IMR-90 (cell line): Measurements from ENCODE around the gene UQCC5. TPM values are rescaled to one million over a fixed set of nuclear protein-coding genes. Genes with fewer than 3 reads are reported as not detected.

Experiments
- ATAC-seq: fragments of 200-7000 bp; cut with Tn5 transposase; 2 replicates; pipeline ENCODE4 v1.9.1; 2020; ENCODE audit warnings: low read depth, mild to moderate bottlenecking, moderate library complexity
- BruUV-seq: library from RNA; stranded (reverse); fragments of 400-500 nt; replicated peaks from 2 replicates; lab custom pipeline; 2021; lab: Mats Ljungman, UMichigan
- CTCF ChIA-PET: fragments of 300-600 bp; formaldehyde crosslinking; extraction: SDS; loops from one replicate; lab custom pipeline; 2021; ENCODE audit warnings: antibody characterized with exemption; lab: Yijun Ruan, JAX
- POLR2A ChIA-PET: fragments of 300-600 bp; sonication (Branson Sonifier 250); formaldehyde crosslinking; loops from one replicate; lab custom pipeline; 2022; ENCODE audit warnings: antibody characterized with exemption; ENCODE audit not compliant: unreplicated experiment; lab: Charles Lee
- DNase-seq: peaks from one replicate; pipeline ENCODE4 v3.0.0; 2013
- H2AFZ ChIP-seq: replicated peaks from 2 replicates; pipeline ENCODE3; 2013; ENCODE audit warnings: low read length, mild to moderate bottlenecking; ENCODE audit not compliant: poor library complexity
- H2AK5ac ChIP-seq: 2 replicates; pipeline ENCODE4 v1.6.1; 2013; ENCODE audit warnings: low read depth, low read length, inconsistent platforms
- H2AK9ac ChIP-seq: replicated peaks from 2 replicates; pipeline ENCODE3; 2013; ENCODE audit warnings: mild to moderate bottlenecking, low read depth, low read length, moderate library complexity; ENCODE audit not compliant: poor library complexity
- H2BK120ac ChIP-seq: 2 replicates; pipeline ENCODE4 v1.6.1; 2013; ENCODE audit warnings: low read depth, low read length, inconsistent platforms
- H2BK15ac ChIP-seq: 3 replicates; pipeline ENCODE4 v1.6.1; 2013; ENCODE audit warnings: low read depth, low read length, inconsistent platforms
- H2BK20ac ChIP-seq: 2 replicates; pipeline ENCODE4 v1.6.1; 2013; ENCODE audit warnings: low read depth, mild to moderate bottlenecking, inconsistent platforms, low read length, moderate library complexity
- H2BK5ac ChIP-seq: 2 replicates; pipeline ENCODE4 v1.6.1; 2013; ENCODE audit warnings: mild to moderate bottlenecking, low read depth, low read length, inconsistent platforms; ENCODE audit not compliant: poor library complexity, severe bottlenecking
- H3K14ac ChIP-seq: replicated peaks from 2 replicates; pipeline ENCODE4 v1.6.1; 2013; ENCODE audit warnings: low read depth, low read length, inconsistent platforms
- H3K18ac ChIP-seq: 2 replicates; pipeline ENCODE4 v1.6.1; 2013; ENCODE audit warnings: low read depth, low read length, control low read depth
- H3K23ac ChIP-seq: 2 replicates; pipeline ENCODE4 v1.6.1; 2013; ENCODE audit warnings: low read depth, low read length, inconsistent platforms
- H3K27ac ChIP-seq: 2 replicates; pipeline ENCODE4 v1.5.1; 2013; ENCODE audit warnings: mild to moderate bottlenecking, control low read depth, low read length; ENCODE audit not compliant: insufficient read depth
- H3K27me3 ChIP-seq: 2 replicates; pipeline ENCODE4 v1.6.1; 2013; ENCODE audit warnings: low read length; ENCODE audit not compliant: control insufficient read depth, insufficient read depth
- H3K36me3 ChIP-seq: 2 replicates; pipeline ENCODE4 v1.6.1; 2013; ENCODE audit warnings: low read length, mixed read lengths; ENCODE audit not compliant: control insufficient read depth, insufficient read depth
- H3K4ac ChIP-seq: 2 replicates; pipeline ENCODE4 v1.6.1; 2013; ENCODE audit warnings: low read depth, low read length, inconsistent platforms
- H3K4me1 ChIP-seq: 2 replicates; pipeline ENCODE4 v1.6.1; 2013; ENCODE audit warnings: low read length, mixed read lengths; ENCODE audit not compliant: control insufficient read depth, insufficient read depth
- H3K4me2 ChIP-seq: 2 replicates; pipeline ENCODE4 v1.6.1; 2013; ENCODE audit warnings: low read depth, mild to moderate bottlenecking, control low read depth, low read length, moderate library complexity
- H3K4me3 ChIP-seq: 2 replicates; pipeline ENCODE4 v1.5.1; 2013; ENCODE audit warnings: low read depth, mild to moderate bottlenecking, control low read depth, low read length, moderate library complexity; ENCODE audit not compliant: insufficient read depth
- H3K56ac ChIP-seq: 2 replicates; pipeline ENCODE4 v1.6.1; 2013; ENCODE audit warnings: low read length, inconsistent platforms; ENCODE audit not compliant: insufficient read depth; ENCODE audit errors: extremely low read depth
- H3K79me1 ChIP-seq, 2 experiments: 2 replicates each; pipeline ENCODE4 v1.6.1; 2013; ENCODE audit warnings: low read length in 2 of 2, inconsistent platforms in 1 of 2, low read depth in 1 of 2
- H3K9ac ChIP-seq: 2 replicates; pipeline ENCODE4 v1.6.1; 2013; ENCODE audit warnings: low read depth, low read length, control low read depth
- H3K9me1 ChIP-seq: 2 replicates; pipeline ENCODE4 v1.6.1; 2013; ENCODE audit warnings: low read length, inconsistent platforms; ENCODE audit not compliant: insufficient read depth
- H3K9me3 ChIP-seq: 2 replicates; pipeline ENCODE4 v1.6.1; 2013; ENCODE audit warnings: low read length; ENCODE audit not compliant: control insufficient read depth, insufficient read depth
- H4K20me1 ChIP-seq: 2 replicates; pipeline ENCODE4 v1.6.1; 2013; ENCODE audit warnings: low read length, inconsistent platforms; ENCODE audit not compliant: insufficient read depth
- H4K5ac ChIP-seq: 2 replicates; pipeline ENCODE4 v1.6.1; 2013; ENCODE audit warnings: mild to moderate bottlenecking, low read depth, low read length, control low read depth
- H4K8ac ChIP-seq, 2 experiments: 2 replicates each; pipeline ENCODE4 v1.6.1; 2013; ENCODE audit warnings: low read depth in 2 of 2, low read length in 2 of 2, control low read depth in 1 of 2, inconsistent platforms in 1 of 2
- H4K91ac ChIP-seq: 2 replicates; pipeline ENCODE4 v1.6.1; 2013; ENCODE audit warnings: low read depth, low read length, inconsistent platforms; ENCODE audit not compliant: insufficient read depth
- BHLHE40 ChIP-seq: fragments of 150-350 bp; IDR thresholded peaks from 2 replicates; pipeline ENCODE4 v1.6.1; 2016; ENCODE audit warnings: mild to moderate bottlenecking, low read depth, low read length
- CEBPB ChIP-seq: IDR thresholded peaks from 2 replicates; pipeline ENCODE4 v1.6.1; 2012; ENCODE audit warnings: low read depth, low read length, improper control_type of control experiment
- CHD1 ChIP-seq: IDR thresholded peaks from 2 replicates; pipeline ENCODE4 v1.6.1; 2012; ENCODE audit warnings: low read depth, low read length, improper control_type of control experiment
- MAFK ChIP-seq: IDR thresholded peaks from 2 replicates; pipeline ENCODE4 v1.6.1; 2012; ENCODE audit warnings: low read depth, low read length, improper control_type of control experiment
- MAZ ChIP-seq: IDR thresholded peaks from 2 replicates; pipeline ENCODE4 v1.6.1; 2012; ENCODE audit warnings: low read depth, mild to moderate bottlenecking, low read length, improper control_type of control experiment, moderate library complexity, borderline replicate concordance
- MXI1 ChIP-seq: IDR thresholded peaks from 2 replicates; pipeline ENCODE4 v1.6.1; 2012; ENCODE audit warnings: low read depth, mild to moderate bottlenecking, low read length, moderate library complexity, borderline replicate concordance
- NFE2L2 ChIP-seq: fragments of 150-350 bp; IDR thresholded peaks from 2 replicates; pipeline ENCODE4 v1.6.1; 2016; ENCODE audit warnings: low read depth, mild to moderate bottlenecking, low read length
- POLR2A ChIP-seq: IDR thresholded peaks from 2 replicates; pipeline ENCODE4 v1.6.1; 2012; ENCODE audit warnings: mild to moderate bottlenecking, low read depth, low read length
- RAD21 ChIP-seq: IDR thresholded peaks from 2 replicates; pipeline ENCODE4 v1.6.1; 2012; ENCODE audit warnings: low read length, improper control_type of control experiment
- RCOR1 ChIP-seq: IDR thresholded peaks from 2 replicates; pipeline ENCODE4 v1.6.1; 2012; ENCODE audit warnings: mild to moderate bottlenecking, low read length, improper control_type of control experiment; ENCODE audit not compliant: insufficient replicate concordance
- SMC3 ChIP-seq: fragments of 150-350 bp; IDR thresholded peaks from 2 replicates; pipeline ENCODE4 v1.6.1; 2016; ENCODE audit warnings: low read depth, mild to moderate bottlenecking, antibody characterized with exemption, low read length, moderate library complexity
- WGBS, 2 experiments: methylation state at CpG; one replicate each; pipeline versions ENCODE4 v1.1.5 to v1.1.7; 2013; ENCODE audit warnings: missing lambda C conversion rate in 2 of 2; ENCODE audit not compliant: insufficient read length in 1 of 2; ENCODE audit errors: extremely low coverage in 2 of 2; 5-methylcytosine and 5-hydroxymethylcytosine counted together
- dilution Hi-C: fragments of 300-500 bp; cut with HindIII; formaldehyde crosslinking; loops from one replicate; pipeline ENCODE4 v1.14.3; 2018; ENCODE audit warnings: low sequenced_read_pairs; ENCODE audit not compliant: unreplicated experiment
- in situ Hi-C: fragments of 300-500 bp; cut with MboI; formaldehyde crosslinking; loops from 3 replicates; pipeline ENCODE4 v1.14.3; 2019; ENCODE audit warnings: low sequenced_read_pairs, inconsistent platforms, mixed read lengths
- intact Hi-C: fragments of 100-400 bp; cut with micrococcal nuclease; formaldehyde crosslinking; loops from 2 replicates; pipeline ENCODE4 v1.10.0; 2022
- polyA plus RNA-seq, 3 experiments: library from polyadenylated mRNA; depleted of rRNA; stranded (reverse); fragments of >200 nt; gene quantifications; 2 replicates each; pipeline ENCODE4 v1.2.3, GENCODE V29; 2012; ENCODE audit warnings: low replicate concordance in 1 of 3
- total RNA-seq: library from RNA; depleted of rRNA; stranded (reverse); fragments of >200 nt; gene quantifications from 2 replicates; pipeline ENCODE4 v1.2.3, GENCODE V29; 2012
- TF ChIP-seq, protein P1 (sequence below): fragments of 150-350 bp; IDR thresholded peaks from 2 replicates; pipeline ENCODE4 v1.6.1; 2017; ENCODE audit warnings: mild to moderate bottlenecking, antibody characterized with exemption, low read length, low read depth
- TF ChIP-seq, protein P2 (sequence below): conservative IDR thresholded peaks from 2 replicates; pipeline ENCODE4 v1.5.1; 2012; ENCODE audit warnings: mild to moderate bottlenecking, low read depth, low read length, improper control_type of control experiment

The UQCC5 gene
- total and polyA plus RNA-seq, 2 of the 4 experiments (the other 2 are of a cell fraction) = 1.1 to 16.9 TPM

DNA sequence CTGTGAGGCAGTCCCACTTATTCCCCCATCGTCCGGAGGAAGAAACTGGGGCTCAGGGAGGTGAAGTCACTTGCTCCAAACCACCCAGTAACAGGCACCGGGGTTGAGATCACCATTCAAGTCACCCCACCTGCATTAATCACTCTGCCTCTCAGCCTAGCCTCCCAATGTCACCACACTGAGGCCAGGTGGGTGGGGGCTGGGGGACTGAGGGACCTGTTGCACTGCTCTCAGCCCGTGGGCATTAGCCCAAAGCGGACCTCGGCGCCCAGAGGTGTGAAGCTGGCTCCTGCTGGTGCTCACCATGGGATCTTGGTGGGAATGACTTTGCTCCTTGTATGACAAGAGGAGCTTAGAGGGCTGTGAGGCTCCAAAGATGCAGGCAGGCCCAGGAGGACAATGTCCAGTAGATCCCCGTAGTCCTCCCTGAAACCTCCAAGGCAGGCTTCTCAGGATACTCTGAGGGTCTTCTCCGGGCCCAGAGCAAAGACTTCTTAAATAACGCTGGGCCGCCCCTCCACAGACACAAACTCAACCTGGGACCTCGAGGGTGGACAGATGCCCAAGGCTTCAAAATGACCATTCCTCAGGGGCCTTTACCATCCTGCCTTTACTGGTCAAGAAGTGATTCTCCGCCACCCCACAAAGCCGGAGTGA, 4.4 kb upstream of the UQCC5 start:
- CTCF ChIA-PET = no interaction called here
- no peak overlapping the region for H2BK120ac ChIP-seq
- peak overlapping the region; percentile 53 for H2BK5ac ChIP-seq
- no peaks in the 10 kb centered on the region for H3K27me3 ChIP-seq
- H2BK15ac ChIP-seq = no peak overlapping the region
- H2BK20ac ChIP-seq = no peak overlapping the region
- peaks cover 49% of the 10 kb centered on the region for H4K20me1 ChIP-seq
- no TSS peak for BruUV-seq
- H3K4ac ChIP-seq = peak overlapping the region; percentile 69
- peak overlapping the region; percentile 50; the same call in 1 of the 2 replicates for H4K91ac ChIP-seq
- peak overlapping the region; percentile 75 for H3K9ac ChIP-seq
- peak overlapping the region in 1 of 2 experiments; percentile 23; a peak in 1 of 4 replicates for H4K8ac ChIP-seq
- peak overlapping the region; percentile 90 for H3K14ac ChIP-seq
- no peak overlapping the region for H3K18ac ChIP-seq
- peaks cover 20 to 85% of the 10 kb centered on the region in 2 experiments for H3K79me1 ChIP-seq
- no peaks in the 10 kb centered on the region for H3K9me3 ChIP-seq
- H3K27ac ChIP-seq = peak overlapping the region; percentile 72
- intact Hi-C loops (no loop called here), in situ Hi-C loops (no loop called here), dilution Hi-C loops (no loop called here)
- H2AK5ac ChIP-seq = peak overlapping the region; percentile 70; the same call in 1 of the 2 replicates
- DNase-seq (no peak), ATAC-seq (no peak)
- peaks cover 20% of the 10 kb centered on the region for H3K9me1 ChIP-seq
- H3K56ac ChIP-seq = 0 out of 2 replicates have a peak overlapping the region, but pooled peaks have one; percentile 4
- peak overlapping the region; percentile 84 for H2AFZ ChIP-seq
- H4K5ac ChIP-seq = peak overlapping the region; percentile 11; the same call in 1 of the 2 replicates
- H3K36me3 ChIP-seq = peaks cover 22% of the 10 kb centered on the region
- H2AK9ac ChIP-seq = peak overlapping the region; percentile 68
- TF ChIP-seq RCOR1 (no peak), CHD1 (no peak), BHLHE40 (no peak), CEBPB (no peak), SMC3 (no peak), RAD21 (no peak), MAFK (no peak), MXI1 (no peak), POLR2A (no peak), NFE2L2 (no peak), MAZ (no peak)
- TF ChIP-seq, protein P1, sequence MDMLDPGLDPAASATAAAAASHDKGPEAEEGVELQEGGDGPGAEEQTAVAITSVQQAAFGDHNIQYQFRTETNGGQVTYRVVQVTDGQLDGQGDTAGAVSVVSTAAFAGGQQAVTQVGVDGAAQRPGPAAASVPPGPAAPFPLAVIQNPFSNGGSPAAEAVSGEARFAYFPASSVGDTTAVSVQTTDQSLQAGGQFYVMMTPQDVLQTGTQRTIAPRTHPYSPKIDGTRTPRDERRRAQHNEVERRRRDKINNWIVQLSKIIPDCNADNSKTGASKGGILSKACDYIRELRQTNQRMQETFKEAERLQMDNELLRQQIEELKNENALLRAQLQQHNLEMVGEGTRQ = no peak
- TF ChIP-seq, protein P2, sequence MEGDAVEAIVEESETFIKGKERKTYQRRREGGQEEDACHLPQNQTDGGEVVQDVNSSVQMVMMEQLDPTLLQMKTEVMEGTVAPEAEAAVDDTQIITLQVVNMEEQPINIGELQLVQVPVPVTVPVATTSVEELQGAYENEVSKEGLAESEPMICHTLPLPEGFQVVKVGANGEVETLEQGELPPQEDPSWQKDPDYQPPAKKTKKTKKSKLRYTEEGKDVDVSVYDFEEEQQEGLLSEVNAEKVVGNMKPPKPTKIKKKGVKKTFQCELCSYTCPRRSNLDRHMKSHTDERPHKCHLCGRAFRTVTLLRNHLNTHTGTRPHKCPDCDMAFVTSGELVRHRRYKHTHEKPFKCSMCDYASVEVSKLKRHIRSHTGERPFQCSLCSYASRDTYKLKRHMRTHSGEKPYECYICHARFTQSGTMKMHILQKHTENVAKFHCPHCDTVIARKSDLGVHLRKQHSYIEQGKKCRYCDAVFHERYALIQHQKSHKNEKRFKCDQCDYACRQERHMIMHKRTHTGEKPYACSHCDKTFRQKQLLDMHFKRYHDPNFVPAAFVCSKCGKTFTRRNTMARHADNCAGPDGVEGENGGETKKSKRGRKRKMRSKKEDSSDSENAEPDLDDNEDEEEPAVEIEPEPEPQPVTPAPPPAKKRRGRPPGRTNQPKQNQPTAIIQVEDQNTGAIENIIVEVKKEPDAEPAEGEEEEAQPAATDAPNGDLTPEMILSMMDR = no peak
- peak overlapping the region; percentile 46; the same call in 1 of the 2 replicates for H3K23ac ChIP-seq
- H3K4me3 ChIP-seq = peak overlapping the region; percentile 72
- H3K4me2 ChIP-seq = peak overlapping the region; percentile 95
- 73% methylated on average over 6 of the region's 14 CpGs; no CpG with 5 or more reads in 1 of the 2 experiments for WGBS, 2 experiments
- POLR2A ChIA-PET = no interaction called here
- peaks cover 29% of the 10 kb centered on the region for H3K4me1 ChIP-seq
